Effector memory CD8-positive, alpha-beta T cell (primary cell): Measurements from ENCODE around the gene PLA2G2D.
"Not testable (repeated sequence)": the region's sequence is repeated elsewhere in the genome, so short reads cannot be mapped to it uniquely, and the experiment has no call there.

Experiments used
- ATAC-seq: fragments of 150-1000 bp; cut with Tn5 transposase; replicated peaks from 2 replicates; pipeline ENCODE4 v1.10.0; 2021; ENCODE audit warnings: mild to moderate bottlenecking, moderate library complexity
- DNase-seq, 3 experiments: peaks; one replicate each; pipeline ENCODE4 v3.0.0; 2021
- H3K27ac Mint-ChIP-seq, 2 donors: one replicate each; pipeline ENCODE4 v1.8.0; 2022; ENCODE audit warnings: mild to moderate bottlenecking in 2 of 2, mixed read lengths in 2 of 2, moderate library complexity in 2 of 2
- H3K27me3 Mint-ChIP-seq, 2 donors: one replicate each; pipeline ENCODE4 v1.8.0; 2022; ENCODE audit warnings: mixed read lengths in 2 of 2
- H3K36me3 Mint-ChIP-seq: one replicate; pipeline ENCODE4 v1.8.0; 2022; ENCODE audit warnings: mild to moderate bottlenecking, moderate library complexity, mixed read lengths; ENCODE audit not compliant: insufficient read depth
- H3K4me1 Mint-ChIP-seq, 2 donors: one replicate each; pipeline ENCODE4 v1.8.0; 2022; ENCODE audit warnings: low read depth in 2 of 2, mixed read lengths in 2 of 2
- H3K4me3 Mint-ChIP-seq, 2 donors: one replicate each; pipeline ENCODE4 v1.8.0; 2022; ENCODE audit warnings: mild to moderate bottlenecking in 2 of 2, mixed read lengths in 2 of 2, moderate library complexity in 2 of 2
- H3K9me3 Mint-ChIP-seq, 2 donors: one replicate each; pipeline ENCODE4 v1.8.0; 2022; ENCODE audit warnings: mixed read lengths in 2 of 2

Gene PLA2G2D

GRCh38 chr1:20138961-20139550 is 19.7 kb upstream of the PLA2G2D start, which contains the start of gene PLA2G2F:
PLA2G2F (plus strand) TSS chr1:20139323; CDS start chr1:20139428, 105 bp downstream.
- DNase-seq, result no peak
- ATAC-seq, result no peak
- Mint-ChIP-seq H3K4me3 (no peak within 1 kb of the TSS), H3K36me3 (no peaks in the 10 kb centered on the region), H3K9me3 (no peaks in the 10 kb centered on the region), H3K27ac (no peak within 1 kb of the TSS), H3K4me1 (no peaks in the 10 kb centered on the region), H3K27me3 (peaks cover 10 to 44% of the 10 kb centered on the region in 2 donors)

- Mint-ChIP-seq H3K36me3 (no peaks in the 10 kb centered on the region), H3K4me3 (no peak overlapping the region), H3K9me3 (no peaks in the 10 kb centered on the region), H3K27ac (no peak overlapping the region), H3K27me3 (peaks cover 14 to 44% of the 10 kb centered on the region in 2 donors), H3K4me1 (no peaks in the 10 kb centered on the region)
- ATAC-seq (no peak), DNase-seq (no peak)
These were observed 19.0 kb upstream of the PLA2G2D start for GRCh38 chr1:20138346-20138745.

- Mint-ChIP-seq H3K27me3 (peaks cover 14 to 43% of the 10 kb centered on the region in 2 donors), H3K36me3 (no peaks in the 10 kb centered on the region), H3K27ac (no peak overlapping the region), H3K4me3 (no peak overlapping the region), H3K4me1 (no peaks in the 10 kb centered on the region), H3K9me3 (no peaks in the 10 kb centered on the region)
- DNase-seq (no peak), ATAC-seq (no peak)
These were observed 18.3 kb upstream of the PLA2G2D start for GRCh38 chr1:20137604-20138003.

- DNase-seq, result no peak
- Mint-ChIP-seq H3K4me3 (no peak overlapping the region), H3K27ac (no peak overlapping the region), H3K36me3 (no peaks in the 10 kb centered on the region), H3K27me3 (peaks cover 18 to 43% of the 10 kb centered on the region in 2 donors), H3K9me3 (no peaks in the 10 kb centered on the region), H3K4me1 (peaks cover 0 to 2% of the 10 kb centered on the region in 2 donors)
- no peak for ATAC-seq
These were observed 17.7 kb upstream of the PLA2G2D start for GRCh38 chr1:20137055-20137454.

GRCh38 chr1:20136249-20136648 is 16.9 kb upstream of the PLA2G2D start:
- Mint-ChIP-seq H3K9me3 (no peaks in the 10 kb centered on the region), H3K36me3 (no peaks in the 10 kb centered on the region), H3K27me3 (peaks cover 17 to 44% of the 10 kb centered on the region in 2 donors), H3K4me3 (no peak overlapping the region), H3K4me1 (peaks cover 0 to 3% of the 10 kb centered on the region in 2 donors), H3K27ac (no peak overlapping the region)
- no peak for ATAC-seq
- no peak for DNase-seq

- Mint-ChIP-seq H3K36me3 (no peaks in the 10 kb centered on the region), H3K4me1 (peaks cover 0 to 3% of the 10 kb centered on the region in 2 donors), H3K27me3 (peaks cover 13 to 34% of the 10 kb centered on the region in 2 donors), H3K4me3 (no peak overlapping the region), H3K27ac (no peak overlapping the region), H3K9me3 (no peaks in the 10 kb centered on the region)
- DNase-seq, result no peak
- ATAC-seq, result no peak
These were observed 15.7 kb upstream of the PLA2G2D start for GRCh38 chr1:20134995-20135394.

- not testable (repeated sequence) for H3K36me3 Mint-ChIP-seq, DNase-seq, H3K27ac Mint-ChIP-seq, H3K9me3 Mint-ChIP-seq, H3K4me1 Mint-ChIP-seq, ATAC-seq, H3K4me3 Mint-ChIP-seq
- peaks cover 13 to 29% of the 10 kb centered on the region in 2 donors for H3K27me3 Mint-ChIP-seq
These were observed 11.2 kb upstream of the PLA2G2D start for GRCh38 chr1:20130518-20130917.

GRCh38 chr1:20126806-20127440 is 7.6 kb upstream of the PLA2G2D start:
- no peaks in the 10 kb centered on the region for H3K36me3 Mint-ChIP-seq
- no peaks in the 10 kb centered on the region for H3K9me3 Mint-ChIP-seq
- H3K27ac Mint-ChIP-seq, result no peak overlapping the region
- DNase-seq (no peak), ATAC-seq (no peak)
- peaks cover 16 to 47% of the 10 kb centered on the region in 2 donors for H3K27me3 Mint-ChIP-seq
- H3K4me1 Mint-ChIP-seq, result peaks cover 0 to 2% of the 10 kb centered on the region in 2 donors
- H3K4me3 Mint-ChIP-seq, result no peak overlapping the region

- Mint-ChIP-seq H3K9me3 (no peaks in the 10 kb centered on the region), H3K27ac (no peak overlapping the region), H3K4me1 (peaks cover 0 to 2% of the 10 kb centered on the region in 2 donors), H3K27me3 (peaks cover 22 to 47% of the 10 kb centered on the region in 2 donors), H3K4me3 (no peak overlapping the region), H3K36me3 (no peaks in the 10 kb centered on the region)
- ATAC-seq, result no peak
- DNase-seq, result no peak
These were observed 6.9 kb upstream of the PLA2G2D start for GRCh38 chr1:20126041-20126805.

- Mint-ChIP-seq H3K36me3 (no peaks in the 10 kb centered on the region), H3K27me3 (peaks cover 30 to 57% of the 10 kb centered on the region in 2 donors), H3K4me3 (no peak overlapping the region), H3K4me1 (peaks cover 0 to 2% of the 10 kb centered on the region in 2 donors), H3K27ac (no peak overlapping the region), H3K9me3 (no peaks in the 10 kb centered on the region)
- no peak for DNase-seq
- ATAC-seq, result no peak
These were observed 5.8 kb upstream of the PLA2G2D start for GRCh38 chr1:20125100-20125499.

GRCh38 chr1:20124456-20125057 is 5.2 kb upstream of the PLA2G2D start:
- Mint-ChIP-seq H3K27ac (no peak overlapping the region), H3K4me3 (no peak overlapping the region), H3K27me3 (peaks cover 35 to 63% of the 10 kb centered on the region in 2 donors), H3K36me3 (no peaks in the 10 kb centered on the region), H3K9me3 (no peaks in the 10 kb centered on the region), H3K4me1 (peaks cover 0 to 2% of the 10 kb centered on the region in 2 donors)
- DNase-seq (no peak), ATAC-seq (no peak)

- Mint-ChIP-seq H3K36me3 (no peaks in the 10 kb centered on the region), H3K27ac (no peak overlapping the region), H3K4me3 (no peak overlapping the region), H3K9me3 (no peaks in the 10 kb centered on the region), H3K27me3 (peaks cover 36 to 69% of the 10 kb centered on the region in 2 donors), H3K4me1 (peaks cover 0 to 2% of the 10 kb centered on the region in 2 donors)
- DNase-seq (no peak), ATAC-seq (no peak)
These were observed 4.6 kb upstream of the PLA2G2D start for GRCh38 chr1:20123722-20124455.

GRCh38 chr1:20120796-20121195 is 1.5 kb upstream of the PLA2G2D start:
- no peak for ATAC-seq
- no peak for DNase-seq
- H3K4me1 Mint-ChIP-seq, result no peaks in the 10 kb centered on the region
- H3K4me3 Mint-ChIP-seq, result no peak overlapping the region
- peaks cover 47 to 85% of the 10 kb centered on the region in 2 donors for H3K27me3 Mint-ChIP-seq
- no peaks in the 10 kb centered on the region for H3K9me3 Mint-ChIP-seq
- H3K36me3 Mint-ChIP-seq, result no peaks in the 10 kb centered on the region
- no peak overlapping the region for H3K27ac Mint-ChIP-seq
